RCC 7860 (cell line): ENCODE results near the gene KIF23.

ENCODE experiments used
- DNase-seq: peaks from one replicate; pipeline ENCODE4 v3.0.0-alpha.2; 2015; ENCODE audit warnings: low spot score
- FAIRE-seq: peaks from 2 replicates; lab custom pipeline; 2012; peaks lifted over from hg19 to GRCh38; lab: Jason Lieb, UNC

Gene KIF23

GRCh38 chr15:69486481-69487110 lies 72.4 kb downstream of the KIF23 start:
- no peak for FAIRE-seq

GRCh38 chr15:69489073-69489571 lies 75.0 kb downstream of the KIF23 start:
- DNase-seq (no peak), FAIRE-seq (no peak)

More at GRCh38 chr15:69486481-69487110, 72.4 kb downstream of the KIF23 start:
- DNase-seq, result no peak

- FAIRE-seq (no peak), DNase-seq (no peak)
Measured at GRCh38 chr15:69490356-69491037, 76.3 kb downstream of the KIF23 start.

GRCh38 chr15:69491038-69491505 lies 76.9 kb downstream of the KIF23 start:
- DNase-seq, result no peak

GRCh38 chr15:69493406-69493805 lies 79.3 kb downstream of the KIF23 start:
- FAIRE-seq, result no peak
- no peak for DNase-seq

More at GRCh38 chr15:69491038-69491505, 76.9 kb downstream of the KIF23 start:
- FAIRE-seq, result no peak

- DNase-seq, result no peak
Measured at GRCh38 chr15:69496001-69496400, 81.9 kb downstream of the KIF23 start.

GRCh38 chr15:69497076-69497475 lies 82.9 kb downstream of the KIF23 start:
- FAIRE-seq, result no peak
- DNase-seq, result no peak

More at GRCh38 chr15:69496001-69496400, 81.9 kb downstream of the KIF23 start:
- FAIRE-seq, result no peak

- no peak for FAIRE-seq
Measured at GRCh38 chr15:69497667-69498066, 83.5 kb downstream of the KIF23 start.

More at GRCh38 chr15:69497667-69498066, 83.5 kb downstream of the KIF23 start:
- DNase-seq, result no peak
